ENCODE data around the gene SELENON.

SELENON gene

GRCh38 chr1:25771221-25772114 is 28.5 kb upstream of the SELENON start:
- Histone ChIP-seq H3K27me3 (ENCODE audit: insufficient read depth, low read length) (no peaks in the 10 kb centered on the region), H3K9me2 (ENCODE audit: low read depth, low read length) (no peaks in the 10 kb centered on the region), H3K9me3 (ENCODE audit: low read length) (no peaks in the 10 kb centered on the region), H3K9ac (ENCODE audit: low read length) (no peak overlapping the region), H3F3A (ENCODE audit: insufficient read depth, low read length) (0 out of 2 replicates have a peak, but pooled peaks cover 5% of the 10 kb centered on the region), H3K4me3 (ENCODE audit: low read depth, low read length, poor library complexity, severe bottlenecking) (no peak overlapping the region), H3K27ac (ENCODE audit: low read depth, low read length, poor library complexity, severe bottlenecking) (no peak overlapping the region), H2AFZ (ENCODE audit: low read length) (no peak overlapping the region), H3K79me2 (ENCODE audit: insufficient read depth, low read length) (no peaks in the 10 kb centered on the region), H3K4me2 (ENCODE audit: low read length) (no peak overlapping the region), H3K36me3 (ENCODE audit: insufficient read depth, low read length) (no peaks in the 10 kb centered on the region), H3K4me1 (ENCODE audit: insufficient read depth, low read length, severe bottlenecking) (peaks cover 26% of the 10 kb centered on the region), H4K20me1 (ENCODE audit: insufficient read depth, low read length) (no peaks in the 10 kb centered on the region)
- TF ChIP-seq CTCF (IDR thresholded peaks at IDR 0.05; ENCODE audit: low read length) = no peak
- TF ChIP-seq EZH2 (IDR thresholded peaks at IDR 0.05; ENCODE audit: borderline replicate concordance, low read length) = no peak

GRCh38 chr1:25772164-25772563 is 27.8 kb upstream of the SELENON start:
- Histone ChIP-seq H4K20me1 (ENCODE audit: insufficient read depth, low read length) (no peaks in the 10 kb centered on the region), H3F3A (ENCODE audit: insufficient read depth, low read length) (0 out of 2 replicates have a peak, but pooled peaks cover 5% of the 10 kb centered on the region), H3K27ac (ENCODE audit: low read depth, low read length, poor library complexity, severe bottlenecking) (no peak overlapping the region), H3K9me2 (ENCODE audit: low read depth, low read length) (no peaks in the 10 kb centered on the region), H3K9ac (ENCODE audit: low read length) (no peak overlapping the region), H3K9me3 (ENCODE audit: low read length) (no peaks in the 10 kb centered on the region), H3K27me3 (ENCODE audit: insufficient read depth, low read length) (no peaks in the 10 kb centered on the region), H3K4me2 (ENCODE audit: low read length) (no peak overlapping the region), H3K4me1 (ENCODE audit: insufficient read depth, low read length, severe bottlenecking) (peaks cover 26% of the 10 kb centered on the region), H3K4me3 (ENCODE audit: low read depth, low read length, poor library complexity, severe bottlenecking) (no peak overlapping the region), H3K79me2 (ENCODE audit: insufficient read depth, low read length) (no peaks in the 10 kb centered on the region), H2AFZ (ENCODE audit: low read length) (no peak overlapping the region), H3K36me3 (ENCODE audit: insufficient read depth, low read length) (no peaks in the 10 kb centered on the region)
- no peak for TF ChIP-seq CTCF (IDR thresholded peaks at IDR 0.05; ENCODE audit: low read length)
- TF ChIP-seq EZH2 (IDR thresholded peaks at IDR 0.05; ENCODE audit: borderline replicate concordance, low read length) = no peak

GRCh38 chr1:25772692-25773245 is 27.2 kb upstream of the SELENON start:
- Histone ChIP-seq H3K9me3 (ENCODE audit: low read length) (no peaks in the 10 kb centered on the region), H3K36me3 (ENCODE audit: insufficient read depth, low read length) (no peaks in the 10 kb centered on the region), H3K4me2 (ENCODE audit: low read length) (no peak overlapping the region), H3K27me3 (ENCODE audit: insufficient read depth, low read length) (no peaks in the 10 kb centered on the region), H3K4me1 (ENCODE audit: insufficient read depth, low read length, severe bottlenecking) (peaks cover 26% of the 10 kb centered on the region), H2AFZ (ENCODE audit: low read length) (no peak overlapping the region), H3K9ac (ENCODE audit: low read length) (no peak overlapping the region), H3F3A (ENCODE audit: insufficient read depth, low read length) (0 out of 2 replicates have a peak, but pooled peaks cover 5% of the 10 kb centered on the region), H3K9me2 (ENCODE audit: low read depth, low read length) (no peaks in the 10 kb centered on the region), H3K4me3 (ENCODE audit: low read depth, low read length, poor library complexity, severe bottlenecking) (no peak overlapping the region), H3K27ac (ENCODE audit: low read depth, low read length, poor library complexity, severe bottlenecking) (no peak overlapping the region), H3K79me2 (ENCODE audit: insufficient read depth, low read length) (no peaks in the 10 kb centered on the region), H4K20me1 (ENCODE audit: insufficient read depth, low read length) (no peaks in the 10 kb centered on the region)
- no peak for TF ChIP-seq CTCF (IDR thresholded peaks at IDR 0.05; ENCODE audit: low read length)
- TF ChIP-seq EZH2 (IDR thresholded peaks at IDR 0.05; ENCODE audit: borderline replicate concordance, low read length) = no peak

All from OCI-LY1 (cell line).